Activated CD8-positive, alpha-beta T cell treated with anti-CD3 and anti-CD28 coated beads for 36 hours (primary cell): ENCODE data around the gene AK8. TPM values are rescaled to one million over a fixed set of nuclear protein-coding genes. Genes with fewer than 3 reads are reported as not detected.
A peak's percentile ranks its signal among the peaks of the same experiment; 100 is the strongest.

Experiments used
- ATAC-seq: fragments of 200-7000 bp; cut with Tn5 transposase; one replicate; pipeline ENCODE4 v1.10.0; 2021; ENCODE audit warnings: mild to moderate bottlenecking, moderate library complexity
- CTCF ChIA-PET: fragments of 350-600 bp; sonication (Branson Sonifier 250); formaldehyde crosslinking; loops from one replicate; lab custom pipeline; 2021; ENCODE audit warnings: antibody characterized with exemption; lab: Charles Lee
- POLR2A ChIA-PET: fragments of 350-600 bp; sonication (Branson Sonifier 250); formaldehyde crosslinking; loops from one replicate; lab custom pipeline; 2021; ENCODE audit warnings: antibody characterized with exemption; lab: Charles Lee
- DNase-seq: peaks from one replicate; pipeline ENCODE4 v3.0.0-alpha.2; 2020
- H3K27ac Mint-ChIP-seq: one replicate; pipeline ENCODE4 v1.8.0; 2021; ENCODE audit warnings: mild to moderate bottlenecking, mixed read lengths
- H3K27me3 Mint-ChIP-seq: one replicate; pipeline ENCODE4 v1.8.0; 2021; ENCODE audit warnings: mixed read lengths
- H3K36me3 Mint-ChIP-seq: one replicate; pipeline ENCODE4 v1.8.0; 2021; ENCODE audit warnings: low read depth, mixed read lengths
- H3K4me1 Mint-ChIP-seq: one replicate; pipeline ENCODE4 v1.8.0; 2021; ENCODE audit warnings: low read depth, mixed read lengths
- H3K4me3 Mint-ChIP-seq: one replicate; pipeline ENCODE4 v1.8.0; 2021; ENCODE audit warnings: mild to moderate bottlenecking, moderate library complexity, mixed read lengths
- H3K9me3 Mint-ChIP-seq: one replicate; pipeline ENCODE4 v1.8.0; 2021; ENCODE audit warnings: mixed read lengths
- CTCF ChIP-seq: fragments of 200-600 bp; IDR thresholded peaks from one replicate; pipeline ENCODE4 v1.8.0; 2022; ENCODE audit warnings: antibody characterized with exemption, mild to moderate bottlenecking
- intact Hi-C: fragments of 100-400 bp; cut with micrococcal nuclease; formaldehyde crosslinking; loops from one replicate; pipeline ENCODE4 v1.10.0; 2022
- total RNA-seq, 2 experiments: library from RNA; stranded (reverse); gene quantifications; one replicate each; pipeline ENCODE4 v1.2.3, GENCODE V29; 2021

Gene AK8
- total RNA-seq, 2 experiments from 2014 or later, result not detected

- H3K4me3 Mint-ChIP-seq, result no peak overlapping the region
- no peaks in the 10 kb centered on the region for H3K4me1 Mint-ChIP-seq
- ChIA-PET POLR2A (no interaction called here), CTCF (no interaction called here)
- no peak for TF ChIP-seq CTCF
- no peaks in the 10 kb centered on the region for H3K36me3 Mint-ChIP-seq
- intact Hi-C loops, result loop anchor here (10.0 kb wide), 1 partner anchor 381 kb away; the partner anchor contains the start of gene CFAP77
- no peaks in the 10 kb centered on the region for H3K9me3 Mint-ChIP-seq
- no peak for DNase-seq
- no peak for ATAC-seq
- H3K27me3 Mint-ChIP-seq, result peaks cover 18% of the 10 kb centered on the region
- H3K27ac Mint-ChIP-seq, result no peak overlapping the region
These were observed 82.4 kb downstream of the AK8 start for GRCh38 chr9:132795511-132796303.

- no peak overlapping the region for H3K4me3 Mint-ChIP-seq
- CTCF ChIA-PET, result no interaction called here
- H3K27ac Mint-ChIP-seq, result no peak overlapping the region
- no peaks in the 10 kb centered on the region for H3K36me3 Mint-ChIP-seq
- no peaks in the 10 kb centered on the region for H3K4me1 Mint-ChIP-seq
- intact Hi-C loops, result loop anchor here (10.0 kb wide), 1 partner anchor 380 kb away; the partner anchor contains the start of gene CFAP77
- peak; percentile 24 for DNase-seq
- no peaks in the 10 kb centered on the region for H3K9me3 Mint-ChIP-seq
- ATAC-seq, result no peak
- POLR2A ChIA-PET, result no interaction called here
- TF ChIP-seq CTCF, result no peak
- peaks cover 18% of the 10 kb centered on the region for H3K27me3 Mint-ChIP-seq
These were observed 83.2 kb downstream of the AK8 start for GRCh38 chr9:132794730-132795380.

GRCh38 chr9:132793606-132794580 lies 84.2 kb downstream of the AK8 start:
- CTCF ChIA-PET, result no interaction called here

GRCh38 chr9:132792547-132792946 lies 85.5 kb downstream of the AK8 start:
- Mint-ChIP-seq H3K4me3 (no peak overlapping the region), H3K4me1 (peaks cover 7% of the 10 kb centered on the region), H3K27me3 (peaks cover 16% of the 10 kb centered on the region), H3K27ac (no peak overlapping the region), H3K9me3 (peaks cover 6% of the 10 kb centered on the region), H3K36me3 (no peaks in the 10 kb centered on the region)
- DNase-seq (no peak), ATAC-seq (no peak)
- intact Hi-C loops, result loop anchor here (10.0 kb wide), 1 partner anchor 378 kb away; the partner anchor contains the start of gene CFAP77
- POLR2A ChIA-PET, result interaction anchor here (1.1 kb wide), 1 partner anchor 23 kb away, joined by 3 read pairs; no protein-coding TSS in a partner anchor
- CTCF ChIA-PET, result interaction anchor here (1.1 to 1.5 kb wide), 2 partner anchors 12 to 14 kb away, joined by 3 to 4 read pairs; no protein-coding TSS in a partner anchor
- no peak for TF ChIP-seq CTCF

More at GRCh38 chr9:132793606-132794580, 84.2 kb downstream of the AK8 start:
- Mint-ChIP-seq H3K9me3 (peaks cover 2% of the 10 kb centered on the region), H3K4me3 (no peak overlapping the region), H3K27me3 (peaks cover 18% of the 10 kb centered on the region), H3K36me3 (no peaks in the 10 kb centered on the region), H3K27ac (no peak overlapping the region), H3K4me1 (peaks cover 3% of the 10 kb centered on the region)
- no peak for TF ChIP-seq CTCF
- ATAC-seq (no peak), DNase-seq (no peak)
- POLR2A ChIA-PET, result no interaction called here
- intact Hi-C loops, result loop anchor here (10.0 kb wide), 1 partner anchor 379 kb away; the partner anchor contains the start of gene CFAP77
